Esophagus muscularis mucosa (tissue), 3 donors: ENCODE results near the gene CD1E.

Experiments
- EP300 ChIP-seq: sonication (generic); formaldehyde crosslinking; IDR thresholded peaks from one replicate; pipeline ENCODE4 v1.6.1; 2017; ENCODE audit warnings: antibody characterized with exemption
- POLR2AphosphoS5 ChIP-seq, 2 donors: sonication (generic); formaldehyde crosslinking; IDR thresholded peaks; one replicate each; pipeline ENCODE4 v1.6.1; 2017; ENCODE audit warnings: antibody characterized with exemption in 2 of 2

- TF ChIP-seq EP300: no peak
- TF ChIP-seq POLR2AphosphoS5 (IDR thresholded peaks at IDR 0.05): no peak
These were observed 45.3 kb downstream of the CD1E start, which contains the start of gene OR10T2 for GRCh38 chr1:158398818-158399514.
